HEK293T (cell line): ENCODE data around the gene OR1F1.

Experiments
- FOXK2 ChIP-seq: fragments of 450-650 bp; IDR thresholded peaks from 2 replicates; pipeline ENCODE4 v1.6.1; 2016; ENCODE audit warnings: mild to moderate bottlenecking
- FOXM1 ChIP-seq: fragments of 450-650 bp; IDR thresholded peaks from 2 replicates; pipeline ENCODE4 v1.6.1; 2017; ENCODE audit warnings: mild to moderate bottlenecking, borderline replicate concordance

DNA sequence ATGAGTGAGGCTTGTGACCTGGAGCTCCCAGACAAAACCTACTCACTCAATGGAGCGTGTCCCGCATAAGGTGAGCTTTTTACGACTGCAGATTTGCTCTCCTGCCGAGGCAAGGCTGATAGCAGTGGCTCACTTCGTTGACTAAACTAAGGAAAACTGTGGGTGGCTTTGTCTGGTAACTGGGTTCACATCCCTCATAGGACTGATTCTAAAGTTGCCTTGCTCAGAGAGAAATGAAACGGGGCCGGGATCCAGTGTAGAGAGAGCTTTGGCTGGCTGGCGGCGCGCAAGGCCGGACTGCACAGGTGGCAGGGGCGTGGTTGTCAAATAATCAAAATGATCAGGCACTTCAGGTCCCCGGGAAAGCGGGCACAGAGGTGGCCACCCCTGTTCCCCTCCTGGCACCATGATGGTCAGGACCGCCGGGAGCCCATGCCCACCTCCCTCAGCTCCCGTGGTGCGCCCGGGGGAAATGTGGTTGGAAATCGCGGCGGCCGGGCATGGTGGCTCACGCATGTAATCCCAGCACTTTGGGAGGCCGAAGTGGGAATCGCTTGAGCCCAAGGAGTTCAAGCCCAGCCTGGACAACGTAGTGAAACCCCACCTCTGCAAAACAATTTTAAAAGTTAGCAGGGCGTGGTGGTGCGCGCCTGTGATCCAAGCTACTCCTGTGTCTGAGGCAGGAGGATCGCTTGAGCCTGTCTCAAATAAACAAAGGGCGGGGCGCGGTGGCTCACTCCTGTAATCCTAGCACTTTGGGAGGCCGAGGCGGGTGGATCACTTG is 26.6 kb upstream of the OR1F1 start:
- no peak for TF ChIP-seq FOXM1
- no peak for TF ChIP-seq FOXK2
